Stimulated activated memory B cell treated with anti-CD40 and anti-IgM and Interleukin-4, amounts not matched to agents 10 μg/mL and 1 μg/mL and 100 μg/mL, for 72 hours (primary cell): ENCODE results near the gene PLD4.
"Not testable (repeated sequence)": the region's sequence is repeated elsewhere in the genome, so short reads cannot be mapped to it uniquely, and the experiment has no call there.

Experiments used
- ATAC-seq: fragments of 150-1000 bp; cut with Tn5 transposase; 2 replicates; pipeline ENCODE4 v1.10.0; 2021
- H3K27ac Mint-ChIP-seq: one replicate; pipeline ENCODE4 v1.8.0; 2022; ENCODE audit warnings: mild to moderate bottlenecking, mixed read lengths
- H3K27me3 Mint-ChIP-seq: one replicate; pipeline ENCODE4 v1.8.0; 2022; ENCODE audit warnings: mixed read lengths
- H3K36me3 Mint-ChIP-seq: one replicate; pipeline ENCODE4 v1.8.0; 2022; ENCODE audit warnings: mixed read lengths
- H3K4me1 Mint-ChIP-seq: one replicate; pipeline ENCODE4 v1.8.0; 2022; ENCODE audit warnings: mixed read lengths
- H3K4me3 Mint-ChIP-seq: one replicate; pipeline ENCODE4 v1.8.0; 2022; ENCODE audit warnings: mild to moderate bottlenecking, moderate library complexity, mixed read lengths
- H3K9me3 Mint-ChIP-seq: one replicate; pipeline ENCODE4 v1.8.0; 2022; ENCODE audit warnings: mixed read lengths

Gene PLD4

GRCh38 chr14:104947201-104947600 lies 22.5 kb downstream of the PLD4 start:
- not testable (repeated sequence) for ATAC-seq, H3K4me3 Mint-ChIP-seq, H3K9me3 Mint-ChIP-seq, H3K27me3 Mint-ChIP-seq, H3K27ac Mint-ChIP-seq, H3K36me3 Mint-ChIP-seq, H3K4me1 Mint-ChIP-seq

- not testable (repeated sequence) for H3K27ac Mint-ChIP-seq, H3K27me3 Mint-ChIP-seq, ATAC-seq, H3K36me3 Mint-ChIP-seq, H3K9me3 Mint-ChIP-seq, H3K4me1 Mint-ChIP-seq, H3K4me3 Mint-ChIP-seq
Observed at GRCh38 chr14:104947881-104948735, 23.4 kb downstream of the PLD4 start.

GRCh38 chr14:104948736-104949031 lies 24.0 kb downstream of the PLD4 start:
- Mint-ChIP-seq H3K4me1 (no peaks in the 10 kb centered on the region), H3K9me3 (no peaks in the 10 kb centered on the region), H3K4me3 (no peak overlapping the region), H3K27me3 (no peaks in the 10 kb centered on the region), H3K36me3 (no peaks in the 10 kb centered on the region), H3K27ac (no peak overlapping the region)
- ATAC-seq = no peak

- not testable (repeated sequence) for H3K36me3 Mint-ChIP-seq, H3K9me3 Mint-ChIP-seq, H3K27ac Mint-ChIP-seq, H3K27me3 Mint-ChIP-seq, H3K4me1 Mint-ChIP-seq, H3K4me3 Mint-ChIP-seq, ATAC-seq
Observed at GRCh38 chr14:104949406-104949955, 24.8 kb downstream of the PLD4 start.

- H3K27me3 Mint-ChIP-seq = no peaks in the 10 kb centered on the region
- H3K4me1 Mint-ChIP-seq = no peaks in the 10 kb centered on the region
- no peak overlapping the region for H3K27ac Mint-ChIP-seq
- H3K9me3 Mint-ChIP-seq = no peaks in the 10 kb centered on the region
- no peaks in the 10 kb centered on the region for H3K36me3 Mint-ChIP-seq
- no peak for ATAC-seq
- H3K4me3 Mint-ChIP-seq = no peak overlapping the region
Observed at GRCh38 chr14:104950021-104950420, 25.3 kb downstream of the PLD4 start.

GRCh38 chr14:104950701-104951100 lies 26.0 kb downstream of the PLD4 start:
- H3K27me3 Mint-ChIP-seq, ATAC-seq, H3K36me3 Mint-ChIP-seq, H3K9me3 Mint-ChIP-seq, H3K27ac Mint-ChIP-seq, H3K4me3 Mint-ChIP-seq, H3K4me1 Mint-ChIP-seq: not testable (repeated sequence)

GRCh38 chr14:104951863-104952657 lies 27.4 kb downstream of the PLD4 start:
- not testable (repeated sequence) for H3K36me3 Mint-ChIP-seq, H3K4me3 Mint-ChIP-seq, ATAC-seq, H3K4me1 Mint-ChIP-seq, H3K27me3 Mint-ChIP-seq, H3K9me3 Mint-ChIP-seq, H3K27ac Mint-ChIP-seq

GRCh38 chr14:104953097-104953496 lies 28.4 kb downstream of the PLD4 start:
- peaks cover 17% of the 10 kb centered on the region for H3K27me3 Mint-ChIP-seq

GRCh38 chr14:104953896-104954656 lies 29.4 kb downstream of the PLD4 start:
- Mint-ChIP-seq H3K27me3 (peaks cover 17% of the 10 kb centered on the region), H3K4me3 (no peak overlapping the region), H3K9me3 (no peaks in the 10 kb centered on the region), H3K27ac (no peak overlapping the region), H3K36me3 (no peaks in the 10 kb centered on the region), H3K4me1 (no peaks in the 10 kb centered on the region)
- ATAC-seq = no peak

More at GRCh38 chr14:104953097-104953496, 28.4 kb downstream of the PLD4 start:
- H3K9me3 Mint-ChIP-seq = no peaks in the 10 kb centered on the region
- no peak for ATAC-seq
- no peak overlapping the region for H3K27ac Mint-ChIP-seq
- H3K4me3 Mint-ChIP-seq = no peak overlapping the region
- no peaks in the 10 kb centered on the region for H3K4me1 Mint-ChIP-seq
- H3K36me3 Mint-ChIP-seq = no peaks in the 10 kb centered on the region

GRCh38 chr14:104954746-104955395 lies 30.2 kb downstream of the PLD4 start:
- ATAC-seq = no peak

GRCh38 chr14:104955396-104955770 lies 30.7 kb downstream of the PLD4 start:
- peaks cover 17% of the 10 kb centered on the region for H3K27me3 Mint-ChIP-seq
- ATAC-seq = no peak
- H3K9me3 Mint-ChIP-seq = no peaks in the 10 kb centered on the region
- H3K27ac Mint-ChIP-seq = no peak overlapping the region
- H3K4me3 Mint-ChIP-seq = no peak overlapping the region
- H3K4me1 Mint-ChIP-seq = no peaks in the 10 kb centered on the region
- no peaks in the 10 kb centered on the region for H3K36me3 Mint-ChIP-seq

More at GRCh38 chr14:104954746-104955395, 30.2 kb downstream of the PLD4 start:
- Mint-ChIP-seq H3K9me3 (no peaks in the 10 kb centered on the region), H3K4me3 (no peak overlapping the region), H3K4me1 (no peaks in the 10 kb centered on the region), H3K27me3 (peaks cover 17% of the 10 kb centered on the region), H3K36me3 (no peaks in the 10 kb centered on the region), H3K27ac (no peak overlapping the region)

GRCh38 chr14:104956290-104956890 lies 31.7 kb downstream of the PLD4 start:
- no peaks in the 10 kb centered on the region for H3K4me1 Mint-ChIP-seq
- peaks cover 17% of the 10 kb centered on the region for H3K27me3 Mint-ChIP-seq
- no peak overlapping the region for H3K4me3 Mint-ChIP-seq
- H3K9me3 Mint-ChIP-seq = no peaks in the 10 kb centered on the region
- no peak for ATAC-seq
- H3K36me3 Mint-ChIP-seq = no peaks in the 10 kb centered on the region
- no peak overlapping the region for H3K27ac Mint-ChIP-seq

GRCh38 chr14:104957146-104958113 lies 32.8 kb downstream of the PLD4 start:
- no peaks in the 10 kb centered on the region for H3K4me1 Mint-ChIP-seq
- peaks cover 17% of the 10 kb centered on the region for H3K27me3 Mint-ChIP-seq
- no peak overlapping the region for H3K27ac Mint-ChIP-seq

GRCh38 chr14:104964546-104964945 lies 39.9 kb downstream of the PLD4 start:
- peaks cover 44% of the 10 kb centered on the region for H3K27me3 Mint-ChIP-seq
- no peak overlapping the region for H3K4me3 Mint-ChIP-seq
- H3K4me1 Mint-ChIP-seq = peaks cover 20% of the 10 kb centered on the region
- no peak for ATAC-seq
- no peak overlapping the region for H3K27ac Mint-ChIP-seq
- no peaks in the 10 kb centered on the region for H3K9me3 Mint-ChIP-seq
- no peaks in the 10 kb centered on the region for H3K36me3 Mint-ChIP-seq

More at GRCh38 chr14:104957146-104958113, 32.8 kb downstream of the PLD4 start:
- H3K36me3 Mint-ChIP-seq = no peaks in the 10 kb centered on the region
- no peaks in the 10 kb centered on the region for H3K9me3 Mint-ChIP-seq
- H3K4me3 Mint-ChIP-seq = no peak overlapping the region
- no peak for ATAC-seq
